Transverse colon (tissue), 3 donors: ENCODE data around the gene FBXO8.

Experiments
- CTCF ChIP-seq, 5 experiments: fragments of 200-600 bp in 3 of 5; fragments of 450-650 bp in 2 of 5; sonication (generic) in 3 of 5; IDR thresholded peaks; 1 replicate in 2 of 5; 2 replicates in 3 of 5; pipeline ENCODE4 v1.5.1; 2016 to 2017; ENCODE audit warnings: antibody characterized with exemption in 5 of 5, inconsistent platforms in 3 of 5, mild to moderate bottlenecking in 2 of 5, moderate library complexity in 1 of 5
- EP300 ChIP-seq: sonication (generic); formaldehyde crosslinking; IDR thresholded peaks from one replicate; pipeline ENCODE4 v1.6.1; 2017; ENCODE audit warnings: antibody characterized with exemption, low read depth
- POLR2A ChIP-seq: fragments of 450-650 bp; IDR thresholded peaks from one replicate; pipeline ENCODE4 v1.6.1; 2016; ENCODE audit warnings: antibody characterized with exemption, mild to moderate bottlenecking, moderate library complexity

GRCh38 chr4:174320494-174321199 is 37.2 kb upstream of the FBXO8 start:
- no peak for TF ChIP-seq EP300
- no peak for TF ChIP-seq CTCF (IDR thresholded peaks at IDR 0.05)
- TF ChIP-seq POLR2A = no peak
